HFFc6 (cell line): ENCODE data around the gene RCBTB1. TPM values are rescaled to one million over a fixed set of nuclear protein-coding genes. Genes with fewer than 3 reads are reported as not detected.

ENCODE experiments used
- DNase-seq: peaks from one replicate; pipeline ENCODE4 v3.0.0-alpha.2; 2018
- H3K27ac Mint-ChIP-seq: 2 replicates; pipeline ENCODE4 v1.8.0; 2020; ENCODE audit warnings: mild to moderate bottlenecking, mixed read lengths
- H3K27me3 Mint-ChIP-seq: 2 replicates; pipeline ENCODE4 v1.8.0; 2021; ENCODE audit warnings: mild to moderate bottlenecking, moderate library complexity, mixed read lengths; ENCODE audit not compliant: insufficient read depth
- H3K36me3 Mint-ChIP-seq: 2 replicates; pipeline ENCODE4 v1.8.0; 2021; ENCODE audit warnings: low read depth, mixed read lengths
- H3K4me1 Mint-ChIP-seq: 2 replicates; pipeline ENCODE4 v1.8.0; 2020; ENCODE audit warnings: low read depth, mixed read lengths
- H3K4me3 Mint-ChIP-seq: 2 replicates; pipeline ENCODE4 v1.8.0; 2020; ENCODE audit warnings: mild to moderate bottlenecking, moderate library complexity, mixed read lengths
- H3K9me3 Mint-ChIP-seq: 2 replicates; pipeline ENCODE4 v1.8.0; 2020; ENCODE audit warnings: mild to moderate bottlenecking, mixed read lengths
- CTCF ChIP-seq: fragments of 200-600 bp; sonication (generic); IDR thresholded peaks from 2 replicates; pipeline ENCODE4 v1.5.0; 2021; ENCODE audit warnings: antibody characterized with exemption, mild to moderate bottlenecking
- total RNA-seq, 6 experiments: library from RNA; stranded (reverse); fragmentation: NEBNext Ultra II Directional; extraction: Animal tissue kit (Norgen Biotek cat#: 25700); gene quantifications; 2 replicates in 1 of 6; 3 replicates in 5 of 6; pipeline ENCODE4 v1.2.3, GENCODE V29; 2021

RCBTB1 gene
- total RNA-seq, 6 experiments from 2014 or later: 13.3 to 17.4 (median 15.6) TPM

GRCh38 chr13:49538404-49538803, 47.0 kb downstream of the RCBTB1 start:
- DNase-seq: no peak
- Mint-ChIP-seq H3K27me3 (no peaks in the 10 kb centered on the region), H3K4me1 (peaks cover 10% of the 10 kb centered on the region), H3K9me3 (no peaks in the 10 kb centered on the region), H3K27ac (no peak overlapping the region), H3K4me3 (no peak overlapping the region), H3K36me3 (peaks cover 24% of the 10 kb centered on the region)
- TF ChIP-seq CTCF: no peak

GRCh38 chr13:49536144-49536873, 49.0 kb downstream of the RCBTB1 start:
- Mint-ChIP-seq H3K36me3 (peaks cover 29% of the 10 kb centered on the region), H3K9me3 (no peaks in the 10 kb centered on the region), H3K27me3 (no peaks in the 10 kb centered on the region), H3K4me3 (no peak overlapping the region), H3K27ac (no peak overlapping the region), H3K4me1 (peaks cover 10% of the 10 kb centered on the region)
- DNase-seq: no peak
- TF ChIP-seq CTCF: no peak

- H3K9me3 Mint-ChIP-seq: no peaks in the 10 kb centered on the region
These were observed 51.6 kb downstream of the RCBTB1 start for GRCh38 chr13:49533591-49534269.

GRCh38 chr13:49533011-49533410, 52.3 kb downstream of the RCBTB1 start:
- H3K36me3 Mint-ChIP-seq: peaks cover 27% of the 10 kb centered on the region
- DNase-seq: no peak
- H3K27ac Mint-ChIP-seq: no peak overlapping the region
- H3K4me1 Mint-ChIP-seq: no peaks in the 10 kb centered on the region
- H3K27me3 Mint-ChIP-seq: no peaks in the 10 kb centered on the region
- H3K9me3 Mint-ChIP-seq: no peaks in the 10 kb centered on the region
- TF ChIP-seq CTCF: no peak
- H3K4me3 Mint-ChIP-seq: no peak overlapping the region

More at GRCh38 chr13:49533591-49534269, 51.6 kb downstream of the RCBTB1 start:
- H3K27ac Mint-ChIP-seq: no peak overlapping the region
- no peak for TF ChIP-seq CTCF
- H3K27me3 Mint-ChIP-seq: no peaks in the 10 kb centered on the region
- H3K36me3 Mint-ChIP-seq: peaks cover 27% of the 10 kb centered on the region
- DNase-seq: no peak
- H3K4me1 Mint-ChIP-seq: no peaks in the 10 kb centered on the region
- no peak overlapping the region for H3K4me3 Mint-ChIP-seq

GRCh38 chr13:49532593-49532992, 52.8 kb downstream of the RCBTB1 start:
- no peaks in the 10 kb centered on the region for H3K27me3 Mint-ChIP-seq
- peaks cover 27% of the 10 kb centered on the region for H3K36me3 Mint-ChIP-seq
- no peak for DNase-seq
- no peaks in the 10 kb centered on the region for H3K4me1 Mint-ChIP-seq
- H3K9me3 Mint-ChIP-seq: no peaks in the 10 kb centered on the region
- TF ChIP-seq CTCF: no peak
- H3K27ac Mint-ChIP-seq: no peak overlapping the region
- H3K4me3 Mint-ChIP-seq: no peak overlapping the region
